OCI-LY7 (cell line): ENCODE data around the gene CFAP58.

Experiments
- CTCF ChIP-seq: fragments of 200-600 bp; sonication (generic); conservative IDR thresholded peaks from 2 replicates; pipeline ENCODE4 v1.5.1; 2014; ENCODE audit warnings: mild to moderate bottlenecking, antibody characterized with exemption, low read length, moderate library complexity, mixed read lengths
- EZH2phosphoT487 ChIP-seq: fragments of 200-600 bp; sonication (generic); IDR thresholded peaks from 2 replicates; pipeline ENCODE4 v1.6.1; 2018; ENCODE audit warnings: low read depth, borderline replicate concordance, mild to moderate bottlenecking, mixed run types, antibody characterized with exemption, low read length, moderate library complexity, mixed read lengths

DNA sequence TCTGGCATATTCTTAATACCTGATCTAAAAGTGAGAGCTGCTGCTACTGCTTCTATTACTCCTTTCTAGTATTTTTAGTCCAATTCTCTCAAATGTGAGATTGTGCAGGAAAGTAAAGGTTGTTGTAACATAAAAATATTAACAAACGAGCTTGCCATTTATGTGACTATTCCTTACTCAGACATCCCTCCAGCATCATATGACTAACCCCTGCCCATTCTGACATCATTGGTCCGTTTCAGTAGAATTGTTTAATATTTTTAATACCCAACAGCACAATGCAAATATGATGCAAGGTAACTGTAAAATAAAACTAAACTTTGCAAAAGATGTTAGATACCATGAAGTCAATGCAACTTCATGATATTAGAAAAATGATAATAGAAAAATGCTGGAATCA is 83.6 kb downstream of the CFAP58 start:
- TF ChIP-seq CTCF = no peak
- TF ChIP-seq EZH2phosphoT487 = no peak
